OCI-LY7 (cell line): ENCODE results near the gene MYF5.

ENCODE experiments used
- CTCF ChIP-seq: fragments of 200-600 bp; sonication (generic); conservative IDR thresholded peaks from 2 replicates; pipeline ENCODE4 v1.5.1; 2014; ENCODE audit warnings: mild to moderate bottlenecking, antibody characterized with exemption, low read length, moderate library complexity, mixed read lengths
- EZH2phosphoT487 ChIP-seq: fragments of 200-600 bp; sonication (generic); IDR thresholded peaks from 2 replicates; pipeline ENCODE4 v1.6.1; 2018; ENCODE audit warnings: low read depth, borderline replicate concordance, mild to moderate bottlenecking, mixed run types, antibody characterized with exemption, low read length, moderate library complexity, mixed read lengths

DNA sequence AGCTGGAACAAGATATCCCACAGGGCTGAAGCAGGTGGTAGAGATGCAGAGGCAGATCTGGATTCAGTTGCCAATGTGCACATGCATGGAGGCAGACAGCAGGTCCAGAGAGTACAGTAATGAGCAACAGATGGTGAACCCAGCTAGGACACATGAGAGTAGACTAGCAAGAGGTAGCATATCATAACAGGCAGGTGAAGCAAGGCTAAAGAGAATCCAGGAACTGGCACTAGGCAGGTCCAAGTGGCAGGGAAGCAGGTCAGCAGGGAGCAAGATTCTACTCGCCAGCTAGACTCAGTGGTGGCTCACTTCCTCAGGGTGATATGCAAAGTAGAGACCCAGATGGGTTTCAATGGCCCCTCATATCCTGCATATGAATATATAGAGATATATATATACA, 24.6 kb upstream of the MYF5 start:
- no peak for TF ChIP-seq CTCF
- TF ChIP-seq EZH2phosphoT487, result no peak
